Measurements from ENCODE around the gene PSMD12.
"Not testable (repeated sequence)": the region's sequence is repeated elsewhere in the genome, so short reads cannot be mapped to it uniquely, and the experiment has no call there.

The PSMD12 gene

DNA sequence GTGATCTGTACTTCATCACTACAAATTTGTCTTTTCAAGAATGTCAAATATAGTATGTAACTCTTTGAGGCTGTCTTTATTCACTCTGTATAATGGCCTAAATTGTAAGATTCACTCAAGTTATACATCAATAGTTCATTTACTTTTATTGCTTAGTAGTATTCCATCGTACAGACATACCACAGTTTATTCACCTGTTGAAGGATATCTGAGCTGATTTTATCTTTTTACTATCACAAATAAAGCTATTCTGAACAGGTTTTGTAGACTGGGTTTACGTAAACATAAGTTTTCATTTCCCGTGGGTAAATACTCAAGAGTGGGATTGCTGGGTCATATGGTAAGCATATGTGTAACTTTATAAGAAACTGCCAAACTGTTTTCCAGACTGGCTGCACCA, 18.6 kb downstream of the PSMD12 start:
- H3K27me3 Mint-ChIP-seq, result no peaks in the 10 kb centered on the region
- no peaks in the 10 kb centered on the region for H3K9me3 Mint-ChIP-seq
- no peaks in the 10 kb centered on the region for H3K4me1 Mint-ChIP-seq
- H3K27ac Mint-ChIP-seq, result peak overlapping the region in 1 of 2 donors; percentile 22
- no peak for DNase-seq
- ATAC-seq, result no peak
- no peak overlapping the region for H3K4me3 Mint-ChIP-seq

DNA sequence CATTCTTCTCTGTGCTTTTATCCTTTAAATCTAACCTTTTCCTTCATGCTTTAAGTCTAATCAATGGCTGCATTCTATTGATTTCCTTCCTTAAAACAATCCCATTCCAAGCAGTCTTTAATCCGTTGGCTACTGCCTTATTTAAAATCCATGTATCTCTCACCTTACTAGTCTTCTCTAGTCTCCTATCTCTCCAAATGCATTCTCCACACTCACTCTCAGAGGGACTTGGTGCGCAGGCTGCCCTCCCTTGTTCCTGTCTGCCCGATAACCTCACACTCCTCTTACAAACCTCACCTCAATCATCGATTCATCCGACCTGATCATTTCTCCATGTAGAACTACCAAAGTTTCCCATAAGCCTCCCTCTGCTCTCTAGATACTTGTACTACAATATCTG, 23.1 kb downstream of the PSMD12 start:
- no peak for ATAC-seq
- no peak for DNase-seq
- no peaks in the 10 kb centered on the region for H3K9me3 Mint-ChIP-seq
- H3K27me3 Mint-ChIP-seq, result no peaks in the 10 kb centered on the region
- no peak overlapping the region for H3K4me3 Mint-ChIP-seq
- H3K27ac Mint-ChIP-seq, result no peak overlapping the region
- H3K4me1 Mint-ChIP-seq, result no peaks in the 10 kb centered on the region

DNA sequence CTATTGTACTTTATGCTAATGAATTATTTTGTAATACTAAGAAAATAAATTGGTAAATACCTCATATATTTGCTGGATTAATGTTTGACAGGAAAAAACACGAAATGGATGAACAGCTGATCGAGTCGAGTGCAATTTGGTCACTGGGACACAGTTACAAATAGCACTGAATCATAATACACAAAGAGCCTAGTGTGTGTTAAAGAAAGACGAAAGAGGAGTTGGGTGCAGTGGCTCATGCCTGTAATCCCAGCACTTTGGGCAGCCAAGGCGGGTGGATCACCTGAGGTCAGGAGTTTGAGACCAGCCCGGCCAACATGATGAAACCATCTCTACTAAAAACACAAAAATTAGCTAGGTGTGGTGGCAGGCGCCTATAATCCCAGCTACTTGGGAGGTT, 28.0 kb downstream of the PSMD12 start:
- DNase-seq, H3K4me3 Mint-ChIP-seq, ATAC-seq, H3K4me1 Mint-ChIP-seq, H3K27me3 Mint-ChIP-seq, H3K9me3 Mint-ChIP-seq, H3K27ac Mint-ChIP-seq: not testable (repeated sequence)

DNA sequence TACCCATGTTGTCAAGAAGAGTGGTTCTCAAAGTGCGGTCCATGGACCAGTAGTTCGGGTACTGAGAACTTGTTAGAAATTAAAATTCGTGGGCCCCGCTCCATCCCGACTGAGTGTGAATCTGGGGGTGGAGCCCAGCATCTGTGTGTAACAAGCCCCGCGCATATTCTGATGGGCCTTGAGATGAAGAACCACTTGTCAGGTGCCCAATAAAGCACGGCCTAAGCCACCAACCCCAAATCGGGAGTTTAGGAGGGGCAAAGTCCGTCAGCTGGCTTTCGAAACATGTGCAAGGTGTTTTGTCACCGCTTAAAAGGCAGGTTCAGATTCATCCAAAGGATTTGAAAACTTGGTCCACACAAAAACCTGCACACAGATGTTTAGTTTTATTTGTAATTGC, 29.5 kb downstream of the PSMD12 start:
- H3K4me3 Mint-ChIP-seq, result no peak overlapping the region
- H3K4me1 Mint-ChIP-seq, result no peaks in the 10 kb centered on the region
- ATAC-seq (no peak), DNase-seq (no peak)
- H3K9me3 Mint-ChIP-seq, result no peaks in the 10 kb centered on the region
- no peak overlapping the region for H3K27ac Mint-ChIP-seq
- H3K27me3 Mint-ChIP-seq, result no peaks in the 10 kb centered on the region

DNA sequence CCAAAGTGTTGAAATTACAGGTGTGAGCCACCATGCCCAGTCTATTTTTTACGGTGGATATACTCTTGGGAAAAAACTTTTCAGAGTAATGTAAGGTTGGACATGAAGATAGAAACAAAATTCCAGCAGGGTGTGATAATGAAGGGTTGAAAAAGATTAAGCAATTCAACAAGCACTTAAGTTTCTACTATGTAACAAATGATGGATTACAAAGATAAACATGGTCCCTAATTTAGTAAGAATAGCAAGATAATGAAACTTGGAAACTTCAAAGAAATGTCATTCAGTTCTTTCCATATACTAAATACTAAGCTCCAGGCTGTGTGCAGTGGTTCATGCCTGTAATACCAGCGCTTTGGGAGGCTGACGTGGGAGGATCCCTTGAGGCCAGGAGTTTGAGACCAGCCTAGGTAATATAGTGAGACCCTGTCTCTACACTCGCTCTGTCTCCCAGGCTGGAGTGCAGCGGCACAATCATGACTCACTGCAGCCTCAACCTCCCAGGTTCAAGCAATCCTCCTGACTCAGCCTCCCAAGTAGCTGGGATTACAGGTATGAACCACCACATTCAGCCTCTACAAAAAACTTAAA, 31.0 kb downstream of the PSMD12 start:
- Mint-ChIP-seq H3K4me3 (no peak overlapping the region), H3K27ac (no peak overlapping the region), H3K4me1 (no peaks in the 10 kb centered on the region), H3K27me3 (no peaks in the 10 kb centered on the region), H3K9me3 (no peaks in the 10 kb centered on the region)
- DNase-seq (no peak), ATAC-seq (no peak)

DNA sequence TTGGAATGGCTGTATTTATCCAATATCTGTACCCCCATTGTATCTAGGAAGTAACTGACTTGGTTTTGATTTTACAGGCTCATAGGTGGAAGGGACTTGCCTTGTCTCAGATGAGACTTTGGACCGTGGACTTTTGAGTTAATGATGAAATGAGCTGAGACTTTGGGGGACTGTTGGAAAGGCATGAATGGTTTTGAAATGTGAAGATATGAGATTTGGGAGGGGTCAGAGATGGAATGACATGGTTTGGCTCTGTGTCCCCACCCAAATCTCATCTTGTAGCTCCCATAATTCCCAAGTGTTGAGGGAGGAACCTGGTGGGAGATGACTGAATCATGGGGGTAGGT, 34.2 kb downstream of the PSMD12 start:
- H3K27ac Mint-ChIP-seq, ATAC-seq, H3K27me3 Mint-ChIP-seq, H3K9me3 Mint-ChIP-seq, H3K4me1 Mint-ChIP-seq, H3K4me3 Mint-ChIP-seq, DNase-seq: not testable (repeated sequence)

DNA sequence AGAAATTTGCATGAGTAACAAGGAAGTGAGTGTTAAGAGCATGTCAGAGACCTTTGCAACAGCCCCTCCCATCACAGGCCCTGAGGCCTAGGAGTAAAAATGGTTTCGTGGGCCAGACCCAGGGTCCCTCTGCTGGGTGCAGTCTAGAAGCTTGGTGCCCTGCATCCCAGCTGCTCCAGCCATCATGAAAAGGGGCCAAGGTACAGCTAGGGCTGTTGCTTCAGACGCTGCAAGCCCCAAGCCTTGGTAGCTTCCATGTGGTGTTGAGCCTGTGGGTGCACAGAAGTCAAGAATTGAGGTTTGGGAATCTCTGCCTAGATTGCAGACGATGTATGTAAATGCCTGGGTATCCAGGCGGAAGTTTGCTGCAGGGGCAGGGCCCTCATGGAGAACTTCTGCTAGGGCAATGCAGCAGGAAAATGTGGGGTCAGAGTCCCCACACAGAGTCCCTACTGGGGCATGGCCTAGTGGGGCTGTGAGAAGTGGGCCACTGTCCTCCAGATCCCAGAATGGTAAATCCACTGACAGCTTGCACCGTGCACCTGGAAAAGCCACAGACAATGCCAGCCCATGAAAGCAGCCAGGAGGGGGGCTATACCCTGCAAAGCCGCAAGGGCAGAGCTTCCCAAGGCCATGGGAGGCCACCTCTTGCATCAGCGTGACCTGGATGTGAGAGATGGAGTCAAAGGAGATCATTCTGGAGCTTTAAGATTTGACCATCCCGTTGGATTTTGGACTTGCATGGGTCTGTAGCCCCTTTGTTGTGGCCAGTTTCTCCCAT, 34.8 kb downstream of the PSMD12 start:
- H3K9me3 Mint-ChIP-seq, result not testable (repeated sequence)

DNA sequence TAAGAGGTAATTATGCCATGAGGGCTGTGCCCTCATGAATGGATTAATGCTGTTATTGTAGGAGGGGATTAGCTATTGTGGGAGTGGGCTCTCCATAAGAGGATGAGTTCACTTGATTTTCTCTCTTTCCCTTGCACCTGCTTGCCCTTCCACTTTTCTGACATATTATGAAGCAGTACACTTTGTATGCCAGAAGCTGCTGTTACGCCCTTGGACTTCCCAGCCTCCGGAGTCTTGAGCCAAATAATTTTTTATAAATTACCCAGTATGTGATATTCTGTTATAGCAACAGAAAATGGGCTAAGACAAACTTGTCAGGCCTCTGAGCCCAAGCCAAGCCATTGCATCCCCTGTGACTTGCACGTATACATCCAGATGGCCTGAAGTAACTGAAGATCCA, 38.4 kb downstream of the PSMD12 start:
- Mint-ChIP-seq H3K9me3 (no peaks in the 10 kb centered on the region), H3K27ac (no peak overlapping the region), H3K27me3 (no peaks in the 10 kb centered on the region), H3K4me1 (no peaks in the 10 kb centered on the region), H3K4me3 (no peak overlapping the region)
- ATAC-seq (no peak), DNase-seq (no peak)

More for the DNA sequence above, 34.8 kb downstream of the PSMD12 start:
- ATAC-seq, DNase-seq, H3K27ac Mint-ChIP-seq, H3K27me3 Mint-ChIP-seq, H3K4me3 Mint-ChIP-seq, H3K4me1 Mint-ChIP-seq: not testable (repeated sequence)

DNA sequence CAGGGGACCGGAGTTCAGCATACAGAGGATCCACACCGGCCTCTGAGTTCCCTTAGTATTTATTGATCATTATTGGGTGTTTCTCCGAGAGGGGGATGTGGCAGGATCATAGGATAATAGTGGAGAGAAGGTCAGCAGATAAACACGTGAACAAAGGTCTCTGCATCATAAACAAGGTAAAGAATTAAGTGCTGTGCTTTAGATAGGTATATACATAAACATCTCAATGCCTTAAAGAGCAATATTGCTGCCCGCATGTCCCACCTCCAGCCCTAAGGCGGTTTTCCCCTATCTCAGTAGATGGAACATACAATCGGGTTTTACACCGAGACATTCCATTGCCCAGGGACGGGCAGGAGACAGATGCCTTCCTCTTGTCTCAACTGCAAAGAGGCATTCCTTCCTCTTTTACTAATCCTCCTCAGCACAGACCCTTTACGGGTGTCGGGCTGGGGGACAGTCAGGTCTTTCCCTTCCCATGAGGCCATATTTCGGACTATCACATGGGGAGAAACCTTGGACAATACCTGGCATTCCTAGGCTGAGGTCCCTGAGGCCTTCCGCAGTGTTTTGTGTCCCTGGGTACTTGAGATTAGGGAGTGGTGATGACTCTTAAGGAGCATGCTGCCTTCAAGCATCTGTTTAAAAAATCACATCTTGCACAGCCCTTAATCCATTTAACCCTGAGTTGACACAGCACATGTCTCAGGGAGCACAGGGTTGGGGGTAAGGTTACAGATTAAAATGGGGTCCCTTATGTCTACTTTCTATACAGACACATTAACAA, 39.2 kb downstream of the PSMD12 start:
- H3K27me3 Mint-ChIP-seq, ATAC-seq, H3K4me1 Mint-ChIP-seq, H3K4me3 Mint-ChIP-seq, H3K9me3 Mint-ChIP-seq, DNase-seq, H3K27ac Mint-ChIP-seq: not testable (repeated sequence)

DNA sequence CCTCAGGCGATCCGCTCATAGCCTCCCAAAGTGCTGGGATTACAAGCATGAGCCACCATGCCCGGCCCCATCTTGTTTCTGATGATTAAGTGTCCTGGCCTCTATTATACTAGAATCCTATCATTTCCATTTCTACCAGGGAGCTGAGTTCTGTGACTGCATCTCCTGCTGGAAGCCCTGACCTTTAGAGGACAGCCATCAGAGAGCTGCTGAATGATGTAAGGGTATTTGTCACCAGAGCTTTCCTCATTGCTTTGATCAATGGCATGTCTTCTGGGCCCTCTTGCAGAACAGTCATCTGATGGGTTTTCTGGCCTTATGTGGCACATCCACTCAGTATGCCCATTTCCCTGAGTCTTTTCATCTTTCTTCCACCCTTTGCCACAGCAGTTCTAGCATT, 39.9 kb downstream of the PSMD12 start:
- Mint-ChIP-seq H3K4me1 (no peaks in the 10 kb centered on the region), H3K27me3 (no peaks in the 10 kb centered on the region), H3K4me3 (no peak overlapping the region), H3K9me3 (no peaks in the 10 kb centered on the region), H3K27ac (no peak overlapping the region)
- no peak for DNase-seq
- no peak for ATAC-seq

DNA sequence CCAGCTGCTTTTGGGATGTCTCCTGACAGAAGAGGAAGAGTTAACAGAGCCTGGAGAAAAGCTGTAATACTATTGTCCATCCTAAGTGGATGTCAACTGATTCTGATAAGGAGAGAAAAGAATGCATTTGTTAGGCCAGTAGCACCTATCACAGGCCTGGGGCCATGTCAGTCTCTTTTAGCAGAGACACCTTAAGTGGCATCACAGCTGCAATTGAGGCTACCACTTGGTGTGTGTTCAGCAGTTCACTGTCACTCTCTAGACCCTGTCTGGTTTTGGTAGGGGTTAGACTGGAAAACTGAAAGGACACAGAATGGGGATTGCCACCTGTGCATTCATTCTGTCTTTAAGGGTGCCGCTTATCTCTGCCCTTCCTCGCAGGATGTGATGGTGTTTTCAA, 42.0 kb downstream of the PSMD12 start:
- Mint-ChIP-seq H3K4me3 (no peak overlapping the region), H3K4me1 (no peaks in the 10 kb centered on the region), H3K27ac (no peak overlapping the region), H3K9me3 (no peaks in the 10 kb centered on the region), H3K27me3 (no peaks in the 10 kb centered on the region)
- DNase-seq, result no peak
- no peak for ATAC-seq

DNA sequence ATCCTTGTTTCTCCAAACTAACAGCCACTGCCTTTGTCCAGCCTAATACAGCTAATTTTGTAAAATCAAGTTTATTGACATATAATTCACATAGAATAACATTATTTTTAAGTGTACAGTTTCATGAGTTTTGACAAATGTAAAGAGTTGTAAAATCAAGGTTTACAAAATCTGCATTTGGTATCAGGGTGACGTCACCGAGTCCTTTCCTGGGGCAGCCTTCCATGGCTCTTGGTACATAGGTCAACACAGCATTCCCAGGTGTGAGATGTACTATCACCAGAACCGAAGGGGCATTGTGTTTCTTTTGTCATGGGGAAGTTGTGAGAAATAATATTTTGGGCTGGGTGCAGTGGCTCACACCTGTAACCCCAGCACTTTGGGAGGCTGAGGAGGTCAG, 42.9 kb downstream of the PSMD12 start:
- no peaks in the 10 kb centered on the region for H3K27me3 Mint-ChIP-seq
- no peak for ATAC-seq

DNA sequence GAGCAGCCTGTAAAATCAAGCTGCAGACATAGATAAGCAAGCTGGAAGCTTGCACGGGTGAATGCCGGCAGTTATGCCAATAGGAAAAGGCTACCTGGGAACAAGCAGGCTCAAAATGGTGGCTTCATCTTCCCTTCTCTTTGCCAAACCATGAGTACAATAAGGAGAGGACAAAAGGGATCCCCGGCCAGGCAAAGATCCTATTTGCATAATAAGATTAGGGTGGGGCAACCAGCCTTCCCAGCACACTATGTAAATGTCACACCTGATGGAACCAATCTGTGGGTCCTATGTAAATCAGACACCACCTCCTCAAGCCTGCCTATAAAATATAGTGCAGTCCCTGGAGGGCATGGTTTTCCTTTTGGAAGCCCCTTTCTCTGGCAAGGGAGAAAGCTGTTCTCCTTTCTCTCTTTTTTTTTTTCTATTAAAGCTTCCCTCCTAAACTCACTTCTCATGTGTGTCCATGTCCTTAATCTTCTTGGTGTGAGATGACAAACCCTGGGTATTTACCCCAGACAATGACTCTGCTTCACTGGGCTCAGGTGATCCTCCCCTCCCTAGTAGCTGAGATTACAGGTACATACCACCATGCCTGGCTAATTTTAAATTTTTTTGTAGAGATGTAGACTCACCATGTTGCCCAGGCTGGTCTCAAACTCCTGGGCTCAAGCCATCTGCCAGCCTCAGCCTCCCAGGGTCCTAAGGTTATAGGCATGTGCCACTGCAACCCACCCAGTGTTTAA, 44.2 kb downstream of the PSMD12 start:
- no peak overlapping the region for H3K4me3 Mint-ChIP-seq
- H3K27ac Mint-ChIP-seq, result no peak overlapping the region
- H3K27me3 Mint-ChIP-seq, result no peaks in the 10 kb centered on the region
- H3K4me1 Mint-ChIP-seq, result no peaks in the 10 kb centered on the region
- DNase-seq (no peak), ATAC-seq (no peak)
- no peaks in the 10 kb centered on the region for H3K9me3 Mint-ChIP-seq

More for the DNA sequence above, 42.9 kb downstream of the PSMD12 start:
- Mint-ChIP-seq H3K27ac (no peak overlapping the region), H3K4me1 (no peaks in the 10 kb centered on the region), H3K4me3 (no peak overlapping the region), H3K9me3 (no peaks in the 10 kb centered on the region)
- no peak for DNase-seq

DNA sequence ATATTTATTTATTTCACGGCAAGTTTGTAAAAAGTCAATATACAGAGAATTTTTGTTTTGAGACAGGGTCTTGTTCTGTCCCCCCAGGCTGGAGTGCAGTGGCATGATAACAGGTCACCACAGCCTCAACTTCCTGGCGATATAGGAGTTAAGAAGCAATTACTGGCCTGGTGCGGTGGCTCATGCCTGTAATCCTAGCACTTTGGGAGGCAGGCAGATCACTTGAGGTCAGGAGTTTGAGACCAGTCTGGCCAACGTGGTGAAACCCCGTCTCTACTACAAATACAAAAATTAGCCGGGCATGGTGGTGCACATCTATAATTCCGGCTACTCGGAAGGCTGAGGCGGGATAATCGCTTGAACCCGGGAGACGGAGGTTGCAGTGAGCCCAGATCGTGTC, 44.9 kb downstream of the PSMD12 start:
- DNase-seq, result not testable (repeated sequence)

DNA sequence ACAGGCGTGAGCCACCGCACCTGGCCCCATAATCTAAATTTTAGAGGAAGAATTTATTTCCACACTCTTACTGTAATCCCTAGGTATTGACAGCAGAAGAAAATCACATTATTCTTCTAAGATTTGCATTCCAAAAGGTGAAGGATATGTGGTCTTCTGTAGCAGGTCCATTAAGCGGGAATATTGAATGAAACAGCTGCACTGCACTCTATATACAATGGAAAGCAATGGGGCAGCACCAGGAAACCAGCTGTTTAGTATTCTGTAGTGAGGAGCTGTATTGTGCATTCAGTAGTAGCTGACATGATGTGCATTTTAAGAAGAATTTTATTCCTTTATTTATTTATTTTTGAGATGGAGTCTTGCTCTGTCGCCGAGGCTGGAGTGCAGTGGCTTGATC, 49.6 kb downstream of the PSMD12 start:
- no peak for DNase-seq
- H3K9me3 Mint-ChIP-seq, result no peaks in the 10 kb centered on the region
- no peaks in the 10 kb centered on the region for H3K27me3 Mint-ChIP-seq
- H3K4me3 Mint-ChIP-seq, result no peak overlapping the region
- ATAC-seq, result no peak
- no peaks in the 10 kb centered on the region for H3K4me1 Mint-ChIP-seq
- no peak overlapping the region for H3K27ac Mint-ChIP-seq

More for the DNA sequence above, 44.9 kb downstream of the PSMD12 start:
- not testable (repeated sequence) for H3K4me1 Mint-ChIP-seq, ATAC-seq, H3K4me3 Mint-ChIP-seq, H3K27ac Mint-ChIP-seq, H3K9me3 Mint-ChIP-seq, H3K27me3 Mint-ChIP-seq

DNA sequence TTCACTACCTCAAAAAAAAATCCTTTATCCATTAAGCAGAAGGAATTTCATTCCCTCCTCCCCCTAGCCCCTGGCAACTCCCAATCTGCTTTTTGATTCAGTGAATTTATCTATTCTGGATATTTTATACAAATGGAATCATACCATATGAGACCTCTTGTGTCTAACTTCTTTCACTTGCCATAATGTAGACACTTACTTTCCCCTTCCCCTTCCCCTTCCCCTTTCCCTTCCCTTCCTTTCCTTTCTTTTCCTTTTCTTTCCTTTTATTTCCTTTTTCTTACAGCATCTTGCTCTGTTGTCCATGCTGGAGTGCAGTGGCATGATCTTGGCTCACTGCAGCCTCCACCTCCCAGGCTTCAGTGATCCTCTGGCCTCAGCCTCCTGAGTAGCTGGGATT, 50.5 kb downstream of the PSMD12 start:
- ATAC-seq, result no peak
- Mint-ChIP-seq H3K4me1 (no peaks in the 10 kb centered on the region), H3K27ac (no peak overlapping the region), H3K9me3 (no peaks in the 10 kb centered on the region), H3K4me3 (no peak overlapping the region), H3K27me3 (no peaks in the 10 kb centered on the region)
- DNase-seq, result no peak
